MG63 (cell line): ENCODE results near the gene PLXND1. TPM values are rescaled to one million over a fixed set of nuclear protein-coding genes. Genes with fewer than 3 reads are reported as not detected.

Experiments
- DNase-seq: peaks from one replicate; pipeline ENCODE4 v3.0.0-alpha.2; 2020
- H3K27me3 ChIP-seq: fragments of 250-450 bp; sonication (Bioruptor Pico); 2 replicates; pipeline ENCODE4 v1.5.1; 2020; ENCODE audit warnings: mild to moderate bottlenecking, moderate library complexity
- H3K36me3 ChIP-seq: fragments of 250-450 bp; sonication (Bioruptor Pico); 2 replicates; pipeline ENCODE4 v1.5.1; 2020; ENCODE audit warnings: mild to moderate bottlenecking, moderate library complexity
- H3K4me3 ChIP-seq: fragments of 250-450 bp; sonication (Bioruptor Pico); 2 replicates; pipeline ENCODE4 v1.5.1; 2020; ENCODE audit warnings: mild to moderate bottlenecking, moderate library complexity
- H3K9me3 ChIP-seq: fragments of 250-450 bp; sonication (Bioruptor Pico); 2 replicates; pipeline ENCODE4 v1.5.1; 2020; ENCODE audit warnings: mild to moderate bottlenecking, moderate library complexity
- total RNA-seq: library from RNA; depleted of rRNA; stranded (reverse); fragments of >200 nt; shearing (Covaris generic); gene quantifications from 2 replicates; pipeline ENCODE4 v1.2.3, GENCODE V29; 2014; ENCODE audit warnings: low replicate concordance

PLXND1 gene
- total RNA-seq, 1 experiment from 2014 or later, result 21.9 TPM

DNA sequence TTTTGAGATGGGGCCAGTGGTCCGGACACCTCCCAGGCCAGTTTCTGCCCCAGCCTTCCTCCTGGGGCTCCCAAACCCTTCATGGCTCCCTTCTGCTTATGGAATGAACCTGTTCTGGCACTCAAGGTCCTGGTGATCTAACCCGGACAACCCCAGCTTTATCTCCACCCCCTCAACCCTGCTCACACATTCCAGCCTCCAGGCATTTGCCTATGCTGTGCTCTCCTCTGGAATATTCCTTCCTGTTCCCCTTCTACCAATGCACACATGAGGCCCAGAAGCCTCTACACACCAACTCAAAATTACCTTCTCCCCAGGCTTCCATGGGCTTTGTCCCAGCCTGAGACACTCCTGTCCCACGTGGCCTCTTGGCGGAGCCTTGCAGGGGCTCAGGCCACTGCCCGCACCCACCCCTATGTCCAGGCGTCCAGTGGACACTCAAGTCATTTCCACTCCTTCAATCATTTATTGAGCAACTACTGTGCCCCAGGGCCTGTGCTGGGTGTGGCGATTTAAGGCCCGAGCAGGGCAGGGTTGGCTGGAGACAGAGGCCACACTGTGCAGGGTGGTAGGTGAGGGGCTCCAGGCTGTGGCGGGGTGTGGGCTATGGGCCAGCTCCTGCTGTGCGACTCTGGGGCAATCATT lies 18.8 kb downstream of the PLXND1 start:
- no peaks in the 10 kb centered on the region for H3K27me3 ChIP-seq
- DNase-seq, result no peak
- H3K4me3 ChIP-seq, result no peak overlapping the region
- H3K36me3 ChIP-seq, result peaks cover 12% of the 10 kb centered on the region
- no peaks in the 10 kb centered on the region for H3K9me3 ChIP-seq

DNA sequence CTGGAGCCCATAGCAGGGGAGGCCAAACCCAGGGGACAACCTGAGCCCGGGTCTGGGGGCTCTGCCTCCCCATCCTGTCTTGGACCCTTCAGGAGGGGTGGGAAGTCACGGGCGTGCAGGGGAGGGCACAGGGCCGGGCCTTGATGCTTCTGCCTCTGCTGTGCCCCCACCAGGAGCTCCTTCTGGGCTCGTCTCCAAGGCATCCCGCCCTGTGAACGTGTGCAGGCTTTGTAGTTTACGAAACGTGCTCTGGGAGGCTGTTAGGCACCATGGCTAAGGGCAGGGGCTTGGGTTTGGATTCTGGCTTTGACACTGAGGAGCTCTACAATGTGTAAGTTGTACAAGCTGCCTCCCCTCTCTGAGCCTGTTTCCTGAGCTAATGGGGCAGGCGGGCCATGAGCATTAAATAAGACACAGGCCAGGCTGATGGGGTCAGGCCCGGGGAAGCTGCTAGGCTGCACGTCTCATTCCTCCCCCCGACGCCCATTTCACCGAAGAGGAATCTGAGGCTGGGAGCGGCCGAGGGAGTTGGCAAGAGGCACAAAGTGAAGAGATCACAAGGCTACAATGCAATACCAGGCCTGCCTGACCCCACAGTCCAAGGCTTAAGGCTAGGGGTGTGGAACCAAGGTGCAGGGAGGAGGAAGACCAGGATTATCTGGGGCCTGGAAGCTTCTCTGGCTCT lies 19.6 kb downstream of the PLXND1 start:
- peaks cover 12% of the 10 kb centered on the region for H3K36me3 ChIP-seq
- H3K9me3 ChIP-seq, result no peaks in the 10 kb centered on the region
- no peak for DNase-seq
- H3K27me3 ChIP-seq, result no peaks in the 10 kb centered on the region
- no peak overlapping the region for H3K4me3 ChIP-seq

DNA sequence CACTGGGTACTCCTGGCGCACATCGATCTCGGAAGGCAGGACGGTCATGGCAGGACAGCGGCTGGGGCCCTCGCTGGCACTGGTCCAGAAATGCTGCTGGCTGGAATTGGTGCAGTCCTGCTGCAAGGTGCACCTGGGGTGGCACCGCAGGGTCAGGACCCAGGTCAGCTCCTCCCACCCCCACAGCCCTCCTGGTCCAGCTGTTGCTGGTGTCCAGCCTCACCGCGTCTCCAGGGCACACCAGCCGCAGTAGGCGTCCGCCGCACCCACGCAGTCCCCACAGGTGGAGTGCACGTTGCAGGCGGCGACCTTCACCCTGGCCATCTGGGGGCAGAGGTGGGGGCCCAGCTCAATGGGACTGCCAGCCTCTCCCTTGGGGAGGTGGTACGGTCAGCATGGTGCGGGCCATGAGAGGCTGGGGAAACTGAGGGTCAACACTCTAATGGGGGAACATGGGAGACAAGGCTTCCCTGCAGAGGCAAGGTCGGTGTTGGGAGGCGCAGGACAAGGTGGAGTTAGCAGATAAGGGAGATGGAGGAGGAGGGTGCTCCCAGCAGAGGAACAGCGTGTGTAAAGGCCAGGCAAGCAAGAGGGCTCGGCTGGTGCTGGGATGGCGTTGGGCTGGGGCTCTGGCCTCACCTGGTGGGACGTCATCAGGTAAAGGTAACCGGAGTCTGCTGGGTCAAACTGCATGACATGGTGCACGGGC lies 20.4 kb downstream of the PLXND1 start:
- Histone ChIP-seq H3K27me3 (no peaks in the 10 kb centered on the region), H3K9me3 (no peaks in the 10 kb centered on the region), H3K4me3 (no peak overlapping the region), H3K36me3 (peaks cover 12% of the 10 kb centered on the region)
- no peak for DNase-seq

DNA sequence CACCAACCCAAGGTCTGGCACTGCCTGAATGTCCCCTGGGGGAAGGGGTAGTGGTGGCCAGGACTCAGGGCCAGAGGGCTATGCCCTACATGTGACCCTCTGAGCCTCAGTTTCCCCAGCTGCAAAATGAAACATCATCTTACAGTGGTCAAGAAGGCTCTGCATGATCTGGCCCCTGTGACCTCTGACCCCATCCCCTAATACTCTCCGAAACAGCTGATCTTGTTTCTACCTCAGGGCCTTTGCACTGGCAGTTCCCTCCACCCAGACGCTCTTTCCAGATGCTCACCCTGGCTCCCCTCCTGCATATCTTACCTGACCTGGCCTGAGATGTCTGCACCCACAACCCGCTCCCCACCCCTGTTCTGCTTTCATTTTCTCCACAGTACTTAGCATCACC lies 21.8 kb downstream of the PLXND1 start:
- no peaks in the 10 kb centered on the region for H3K27me3 ChIP-seq
- H3K4me3 ChIP-seq, result no peak overlapping the region
- no peaks in the 10 kb centered on the region for H3K9me3 ChIP-seq
- no peak for DNase-seq
- H3K36me3 ChIP-seq, result peaks cover 12% of the 10 kb centered on the region

DNA sequence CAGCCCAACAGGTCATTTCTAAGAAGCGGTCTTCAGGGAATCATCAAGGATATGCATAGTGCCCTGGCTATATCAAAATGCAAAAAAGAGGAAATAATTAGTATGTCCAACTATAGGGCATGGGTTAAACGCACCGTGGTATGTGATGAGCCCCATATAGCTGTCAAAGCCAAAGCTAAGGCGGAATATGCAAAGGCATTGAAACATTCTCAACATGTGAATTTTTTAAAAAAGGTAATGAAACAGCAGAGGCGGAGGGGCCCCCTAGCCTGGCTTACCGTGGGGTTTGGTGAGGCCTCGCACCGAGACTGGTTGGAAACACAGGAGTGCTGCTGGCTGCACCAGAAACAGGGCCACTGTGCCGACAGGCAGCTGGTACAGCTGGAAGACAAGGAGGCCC lies 23.2 kb downstream of the PLXND1 start:
- Histone ChIP-seq H3K4me3 (no peak overlapping the region), H3K36me3 (peaks cover 12% of the 10 kb centered on the region), H3K27me3 (no peaks in the 10 kb centered on the region), H3K9me3 (no peaks in the 10 kb centered on the region)
- DNase-seq, result no peak

DNA sequence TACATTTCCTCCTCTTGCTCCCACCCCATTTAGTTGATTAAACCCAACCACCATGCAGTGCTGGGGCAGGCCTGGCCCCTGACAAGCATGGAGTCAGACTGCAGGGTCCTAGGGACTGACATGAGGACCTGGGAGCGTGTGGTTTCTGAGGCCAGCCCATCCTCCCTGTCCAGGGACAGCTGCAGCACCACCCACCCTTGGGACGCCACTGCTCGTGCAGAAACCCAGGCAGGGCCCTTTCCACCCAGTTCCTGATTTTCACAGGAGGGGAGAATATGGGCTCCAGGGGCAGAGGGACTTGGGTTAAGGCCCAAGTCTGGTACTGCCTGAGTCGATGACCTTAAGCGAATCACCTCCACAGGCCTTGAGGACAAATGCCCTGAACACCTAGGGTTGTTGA lies 23.7 kb downstream of the PLXND1 start:
- H3K36me3 ChIP-seq, result peaks cover 12% of the 10 kb centered on the region

DNA sequence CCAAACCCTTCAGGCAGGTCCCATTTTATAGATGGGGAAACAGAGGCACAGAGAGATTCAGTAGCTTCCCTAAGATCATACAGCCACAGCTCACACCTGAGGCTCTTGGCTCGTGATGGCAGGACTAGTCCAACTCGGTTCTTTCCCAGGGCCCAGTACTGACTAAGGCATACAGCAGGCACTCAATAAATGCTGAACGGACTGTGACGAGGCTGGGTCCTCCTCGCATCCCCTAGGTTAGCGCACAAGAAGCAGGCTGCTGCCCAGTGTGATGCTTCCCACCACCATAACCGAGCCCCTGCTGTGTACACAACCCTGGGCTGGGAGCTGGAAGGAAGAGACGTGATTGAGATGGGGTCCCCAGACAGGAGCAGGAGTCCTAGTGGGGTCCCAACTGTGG lies 24.9 kb downstream of the PLXND1 start:
- Histone ChIP-seq H3K36me3 (peaks cover 12% of the 10 kb centered on the region), H3K27me3 (no peaks in the 10 kb centered on the region), H3K4me3 (no peak overlapping the region), H3K9me3 (no peaks in the 10 kb centered on the region)
- DNase-seq, result no peak

More for the DNA sequence above, 23.7 kb downstream of the PLXND1 start:
- DNase-seq, result no peak
- Histone ChIP-seq H3K4me3 (no peak overlapping the region), H3K27me3 (no peaks in the 10 kb centered on the region), H3K9me3 (no peaks in the 10 kb centered on the region)

DNA sequence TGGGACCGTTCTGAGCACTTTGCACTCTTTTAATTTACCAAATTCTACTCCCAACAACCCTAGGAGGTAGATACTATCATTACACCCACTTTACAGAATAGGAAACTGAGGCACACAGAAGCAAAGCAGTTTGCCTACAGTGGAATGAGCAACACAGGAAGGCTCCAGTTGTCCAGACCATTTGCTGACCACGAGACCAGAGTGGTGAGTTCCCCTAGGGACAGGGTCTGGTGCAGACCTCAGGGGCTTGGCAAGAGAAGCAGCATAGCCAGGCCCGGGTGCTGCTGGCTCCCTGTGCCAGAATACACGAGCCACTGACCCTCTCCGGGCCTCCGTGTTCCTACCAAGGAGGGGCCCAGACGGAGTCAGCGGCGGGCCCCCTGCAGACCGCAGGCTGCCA lies 26.5 kb downstream of the PLXND1 start:
- no peaks in the 10 kb centered on the region for H3K27me3 ChIP-seq
- H3K9me3 ChIP-seq, result no peaks in the 10 kb centered on the region
- peaks cover 4% of the 10 kb centered on the region for H3K36me3 ChIP-seq
- DNase-seq, result no peak
- H3K4me3 ChIP-seq, result no peak overlapping the region

DNA sequence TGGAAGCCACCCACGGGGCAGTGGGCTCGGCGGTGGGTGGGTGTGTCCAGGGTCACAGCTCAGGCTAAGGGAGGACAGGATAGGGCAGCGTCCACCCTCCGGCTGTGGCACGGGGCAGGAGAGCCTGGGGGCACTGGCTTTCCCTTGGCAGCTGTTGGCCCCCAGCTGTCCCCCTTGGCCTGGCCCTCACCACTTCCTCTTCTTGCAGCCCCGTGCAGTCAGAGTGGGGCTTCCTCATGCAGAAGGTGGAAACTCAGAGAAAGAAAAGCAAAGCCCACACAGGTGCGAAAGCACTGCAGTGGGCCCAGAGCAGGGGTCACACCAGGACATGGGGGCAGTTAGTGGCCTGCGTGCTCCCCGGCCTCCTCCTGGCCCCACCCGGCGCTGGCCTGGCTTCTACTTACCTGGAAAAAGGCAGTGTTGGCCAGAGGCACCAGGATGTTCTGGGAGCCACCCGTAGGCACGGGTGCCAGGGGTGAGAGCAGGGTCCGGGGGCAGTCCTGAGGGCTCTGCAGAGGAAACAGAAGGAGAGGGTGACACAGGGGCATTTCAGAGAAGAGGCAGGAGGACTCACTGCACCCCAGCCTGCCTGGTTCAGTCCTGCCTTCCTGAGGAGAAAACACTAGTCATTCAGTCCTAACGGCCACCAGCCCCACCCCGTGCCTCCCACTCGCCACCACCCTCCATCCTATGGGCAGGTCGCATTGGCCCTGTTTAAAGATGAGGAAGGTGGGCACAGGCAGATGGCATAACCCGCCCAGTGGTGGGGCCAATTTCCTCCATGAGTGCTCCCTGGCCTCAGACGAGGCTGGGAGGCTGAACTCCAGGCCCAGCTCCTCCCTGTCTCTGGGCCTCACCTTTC lies 28.3 kb downstream of the PLXND1 start:
- Histone ChIP-seq H3K4me3 (no peak overlapping the region), H3K9me3 (no peaks in the 10 kb centered on the region), H3K36me3 (no peaks in the 10 kb centered on the region; the same call in 1 of the 2 replicates), H3K27me3 (no peaks in the 10 kb centered on the region)
- no peak for DNase-seq

DNA sequence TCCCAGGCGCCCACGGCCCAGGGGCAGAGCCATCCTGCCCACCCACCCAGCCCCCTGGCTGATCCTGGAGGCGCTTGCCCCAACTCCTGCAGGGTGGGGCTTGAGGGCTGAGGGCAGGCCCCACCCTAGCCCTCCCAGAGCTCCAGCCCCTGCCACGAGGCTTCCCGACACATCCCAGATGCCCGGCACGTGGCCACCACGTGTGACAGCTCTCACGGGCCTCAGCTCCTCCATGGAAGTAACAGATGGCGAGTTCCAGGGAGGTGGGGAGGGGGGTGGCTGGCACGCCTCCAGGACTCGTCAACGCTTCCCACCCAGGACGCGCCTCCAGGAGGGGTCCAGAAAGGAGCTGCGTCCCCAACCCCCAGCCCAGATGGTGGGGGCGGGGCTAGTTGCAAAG lies 29.1 kb downstream of the PLXND1 start:
- H3K9me3 ChIP-seq, result no peaks in the 10 kb centered on the region

DNA sequence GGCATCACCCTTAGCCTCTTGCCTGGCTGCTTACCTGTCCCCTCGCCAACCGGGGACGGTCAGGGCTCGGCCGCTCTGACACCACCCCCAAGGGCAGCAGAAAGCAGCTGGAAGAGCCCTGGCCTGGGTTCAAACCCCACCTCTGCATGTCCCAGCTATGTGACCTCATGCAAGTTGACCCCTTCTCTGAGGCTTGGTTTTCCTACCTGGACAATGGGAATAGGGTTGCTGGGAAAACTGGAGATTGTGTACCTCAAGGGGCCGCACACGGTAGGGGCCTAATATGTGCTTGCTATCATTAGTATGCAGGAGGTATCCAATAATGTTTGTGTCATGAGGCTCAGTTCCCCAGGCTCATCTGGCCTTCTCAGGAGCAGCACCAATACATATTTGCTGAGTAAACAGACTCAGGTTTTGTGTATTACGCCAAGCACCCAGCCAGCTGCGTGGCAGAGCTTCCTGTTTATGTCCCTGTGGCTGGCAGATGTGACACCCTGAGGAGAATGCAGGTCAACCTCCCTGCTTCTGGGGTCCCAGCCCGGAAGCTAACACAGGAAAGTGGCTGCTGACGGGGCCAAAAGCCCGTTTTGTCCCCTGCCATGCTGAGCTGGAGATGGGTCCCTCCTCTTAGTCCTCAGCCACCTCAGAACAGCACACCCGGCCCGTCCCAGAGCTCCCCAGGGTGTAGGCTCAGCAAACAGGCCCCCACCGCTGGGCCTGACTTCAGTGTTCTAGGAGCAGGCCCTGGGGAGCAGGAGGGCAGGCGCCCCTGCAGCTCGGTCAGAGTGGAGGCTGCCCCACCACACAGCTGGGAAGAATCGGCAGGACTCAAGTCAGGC lies 29.7 kb downstream of the PLXND1 start:
- DNase-seq, result no peak
- H3K4me3 ChIP-seq, result no peak overlapping the region
- H3K36me3 ChIP-seq, result no peaks in the 10 kb centered on the region; the same call in 1 of the 2 replicates
- no peaks in the 10 kb centered on the region for H3K9me3 ChIP-seq
- H3K27me3 ChIP-seq, result no peaks in the 10 kb centered on the region

More for the DNA sequence above, 29.1 kb downstream of the PLXND1 start:
- no peaks in the 10 kb centered on the region for H3K27me3 ChIP-seq
- no peak overlapping the region for H3K4me3 ChIP-seq
- no peaks in the 10 kb centered on the region; the same call in 1 of the 2 replicates for H3K36me3 ChIP-seq
- DNase-seq, result no peak

DNA sequence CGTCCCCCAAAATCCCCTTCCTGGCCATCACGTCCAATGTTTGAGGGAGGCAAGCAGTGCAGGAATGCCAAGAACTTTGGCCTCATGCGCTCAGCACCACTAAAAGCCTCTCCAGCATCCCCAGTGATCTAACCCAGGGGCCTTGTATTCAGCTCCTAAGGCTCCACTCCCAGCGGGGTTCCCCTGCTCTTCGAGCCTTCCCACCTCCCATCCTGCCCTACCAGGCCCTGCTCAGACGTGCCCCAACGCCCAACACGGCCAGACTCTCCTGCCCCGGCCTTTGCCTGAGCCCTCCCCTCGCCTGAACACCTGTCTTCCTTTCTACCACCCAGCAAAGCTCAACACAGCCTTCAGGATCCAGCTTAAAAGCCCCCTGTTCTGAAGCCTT lies 30.5 kb downstream of the PLXND1 start:
- Histone ChIP-seq H3K27me3 (no peaks in the 10 kb centered on the region), H3K4me3 (no peak overlapping the region), H3K36me3 (no peaks in the 10 kb centered on the region; the same call in 1 of the 2 replicates), H3K9me3 (no peaks in the 10 kb centered on the region)
- no peak for DNase-seq

DNA sequence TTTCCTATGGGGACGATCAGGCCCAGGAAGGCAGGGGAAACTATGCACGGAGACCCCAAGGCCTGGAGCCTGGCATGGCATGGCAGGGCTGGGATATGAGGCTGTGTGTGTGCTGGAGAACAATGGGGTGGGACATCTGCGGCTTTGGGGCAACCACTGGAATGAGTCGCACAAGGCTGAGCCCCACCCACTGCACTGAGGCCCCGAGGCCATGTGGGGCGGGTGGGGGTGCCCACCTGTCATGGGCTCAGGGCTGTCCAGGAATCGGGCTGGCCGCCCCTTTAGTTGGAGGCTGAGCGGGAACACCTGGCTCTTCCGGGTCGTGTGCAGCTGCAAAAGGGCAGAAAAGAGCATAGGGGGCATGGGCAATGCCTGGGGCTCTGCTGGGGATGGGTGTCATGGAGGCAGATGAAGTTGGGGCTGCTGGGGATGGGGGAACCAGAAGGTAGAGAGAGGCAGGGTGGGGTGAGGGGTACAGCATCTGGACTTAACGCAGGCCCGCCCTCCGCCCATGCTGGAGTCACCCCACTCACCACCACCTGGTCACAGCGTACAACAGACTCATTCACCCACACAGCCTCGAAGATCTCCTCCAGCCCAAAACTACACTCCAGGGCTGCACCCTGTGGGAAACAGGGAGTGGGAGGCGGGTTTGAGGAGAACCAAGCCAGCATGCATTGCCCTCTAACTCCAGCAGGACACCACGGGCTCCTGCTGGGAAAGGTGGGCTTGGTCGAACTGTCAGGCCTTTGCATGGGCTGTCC lies 31.1 kb downstream of the PLXND1 start:
- DNase-seq, result no peak

DNA sequence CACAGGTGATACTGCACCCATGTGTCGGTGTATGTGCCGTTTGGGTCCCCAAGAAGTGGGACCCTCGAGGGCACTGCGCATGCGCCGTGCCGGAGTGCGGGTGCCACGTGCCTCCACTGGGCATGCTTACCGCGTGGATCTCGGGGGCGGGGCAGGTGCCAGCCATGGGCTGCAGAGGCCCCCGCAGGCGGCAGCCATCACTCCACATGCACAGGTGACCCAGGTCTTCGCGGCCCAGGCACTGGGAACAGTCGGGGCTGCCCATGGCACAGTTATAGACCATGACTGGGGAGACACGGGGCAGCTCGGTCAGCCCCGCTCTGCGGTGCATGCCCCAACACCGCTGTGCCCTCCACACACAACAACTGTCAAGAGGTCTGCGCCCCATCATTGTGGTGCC lies 32.3 kb downstream of the PLXND1 start:
- no peaks in the 10 kb centered on the region for H3K9me3 ChIP-seq
- H3K36me3 ChIP-seq, result no peaks in the 10 kb centered on the region; the same call in 1 of the 2 replicates
- no peaks in the 10 kb centered on the region for H3K27me3 ChIP-seq
- no peak for DNase-seq
- no peak overlapping the region for H3K4me3 ChIP-seq

More for the DNA sequence above, 31.1 kb downstream of the PLXND1 start:
- Histone ChIP-seq H3K27me3 (no peaks in the 10 kb centered on the region), H3K36me3 (no peaks in the 10 kb centered on the region; the same call in 1 of the 2 replicates), H3K4me3 (no peak overlapping the region), H3K9me3 (no peaks in the 10 kb centered on the region)

DNA sequence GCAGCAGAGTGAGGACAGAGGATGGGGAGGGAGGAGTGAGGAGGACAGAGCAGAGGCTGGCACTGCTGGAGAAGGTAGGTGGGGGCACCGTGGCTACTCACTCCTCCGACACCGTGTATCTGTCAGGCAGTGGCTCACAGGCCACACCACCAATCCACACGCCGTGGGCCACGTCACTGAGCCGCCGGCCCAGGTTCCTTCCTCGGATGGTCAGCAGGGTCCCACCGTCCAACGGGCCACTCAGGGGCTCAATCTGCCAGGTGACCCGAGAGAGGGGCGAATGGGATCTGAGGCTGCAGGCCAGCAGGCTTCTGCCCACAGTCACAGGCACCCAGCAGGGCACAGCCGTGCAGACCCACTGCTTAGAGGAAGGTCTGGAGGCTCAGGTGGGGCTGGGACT lies 33.0 kb downstream of the PLXND1 start:
- DNase-seq, result no peak
- Histone ChIP-seq H3K9me3 (no peaks in the 10 kb centered on the region), H3K4me3 (no peak overlapping the region), H3K27me3 (no peaks in the 10 kb centered on the region), H3K36me3 (no peaks in the 10 kb centered on the region; the same call in 1 of the 2 replicates)
